ENCODE data around the gene SUSD1. TPM values are rescaled to one million over a fixed set of nuclear protein-coding genes. Genes with fewer than 3 reads are reported as not detected.

Gene SUSD1
- total RNA-seq, 4 donors from 2014 or later, result 22.7 to 83.0 (median 24.7) TPM

GRCh38 chr9:112000743-112001142 lies 174.4 kb downstream of the SUSD1 start:
- WGBS, 2 donors (ENCODE audit: low coverage in 1 of 2), result 91 to 100% methylated on average over 3 of the region's 3 CpGs
- in situ Hi-C loops (cut with MboI; ENCODE audit: low pct_ligation_motif_present in 1 of 4, low pct_unique_long_range_greater_than_20kb in 1 of 4, low sequenced_read_pairs in 3 of 4), result loop anchor here in 1 of 4 donors (10.0 kb wide), 1 partner anchor 56 kb away; no protein-coding TSS in a partner anchor

GRCh38 chr9:111999319-111999718 lies 175.8 kb downstream of the SUSD1 start:
- no peaks in the 10 kb centered on the region for H3K27me3 ChIP-seq
- in situ Hi-C loops (cut with MboI; ENCODE audit: low pct_ligation_motif_present in 1 of 4, low pct_unique_long_range_greater_than_20kb in 1 of 4, low sequenced_read_pairs in 3 of 4) (no loop called here), intact Hi-C loops (cut with DNase I; ENCODE audit: low total_unique reads) (no loop called here)
- DNase-seq, result no peak
- no peak overlapping the region for H3K4me3 ChIP-seq
- 93 to 100% methylated on average over 2 to 3 of the region's 3 CpGs for WGBS, 2 donors (ENCODE audit: low coverage in 1 of 2)
- peaks cover 0 to 5% (median 2%) of the 10 kb centered on the region in 4 donors for H3K4me1 ChIP-seq
- H3K36me3 ChIP-seq, result no peaks in the 10 kb centered on the region
- no peaks in the 10 kb centered on the region for H3K9me3 ChIP-seq
- no peak overlapping the region for H3K27ac ChIP-seq
- TF ChIP-seq POLR2A (IDR thresholded peaks at IDR 0.05), result no peak
- TF ChIP-seq CTCF (IDR thresholded peaks at IDR 0.05), result no peak
- TF ChIP-seq EP300 (IDR thresholded peaks at IDR 0.05; ENCODE audit: low read depth), result no peak

More at GRCh38 chr9:112000743-112001142, 174.4 kb downstream of the SUSD1 start:
- Histone ChIP-seq H3K4me1 (no peaks in the 10 kb centered on the region), H3K4me3 (no peak overlapping the region), H3K36me3 (no peaks in the 10 kb centered on the region), H3K27ac (no peak overlapping the region), H3K9me3 (no peaks in the 10 kb centered on the region), H3K27me3 (no peaks in the 10 kb centered on the region)
- TF ChIP-seq CTCF (IDR thresholded peaks at IDR 0.05) (no peak), EP300 (IDR thresholded peaks at IDR 0.05; ENCODE audit: low read depth) (no peak), POLR2AphosphoS5 (IDR thresholded peaks at IDR 0.05) (no peak), POLR2A (IDR thresholded peaks at IDR 0.05) (no peak)
- intact Hi-C loops (cut with DNase I; ENCODE audit: low total_unique reads), result no loop called here
- DNase-seq, result no peak

- intact Hi-C loops (cut with DNase I; ENCODE audit: low total_unique reads) (no loop called here), in situ Hi-C loops (cut with MboI; ENCODE audit: low pct_ligation_motif_present in 1 of 4, low pct_unique_long_range_greater_than_20kb in 1 of 4, low sequenced_read_pairs in 3 of 4) (no loop called here)
- TF ChIP-seq EP300 (IDR thresholded peaks at IDR 0.05; ENCODE audit: low read depth) (no peak), POLR2A (IDR thresholded peaks at IDR 0.05) (no peak), POLR2AphosphoS5 (IDR thresholded peaks at IDR 0.05) (no peak)
- Histone ChIP-seq H3K36me3 (no peaks in the 10 kb centered on the region), H3K4me1 (peaks cover 0 to 8% (median 3%) of the 10 kb centered on the region in 4 donors), H3K4me3 (no peak overlapping the region), H3K27me3 (no peaks in the 10 kb centered on the region), H3K9me3 (no peaks in the 10 kb centered on the region), H3K27ac (no peak overlapping the region)
- DNase-seq, result no peak
- 90 to 94% methylated on average over 2 to 5 of the region's 5 CpGs for WGBS, 2 donors (ENCODE audit: low coverage in 1 of 2)
These were observed 177.3 kb downstream of the SUSD1 start for GRCh38 chr9:111997831-111998230.

GRCh38 chr9:111994831-111995458 lies 180.2 kb downstream of the SUSD1 start:
- intact Hi-C loops (cut with DNase I; ENCODE audit: low total_unique reads) (no loop called here), in situ Hi-C loops (cut with MboI; ENCODE audit: low pct_ligation_motif_present in 1 of 4, low pct_unique_long_range_greater_than_20kb in 1 of 4, low sequenced_read_pairs in 3 of 4) (no loop called here)
- DNase-seq, result no peak
- WGBS, 2 donors (ENCODE audit: low coverage in 1 of 2), result 33 to 74% methylated on average over 1 to 10 of the region's 10 CpGs
- H3K4me1 ChIP-seq, result peaks cover 0 to 8% (median 3%) of the 10 kb centered on the region in 4 donors
- TF ChIP-seq EP300 (IDR thresholded peaks at IDR 0.05; ENCODE audit: low read depth), result no peak
- no peak for TF ChIP-seq POLR2AphosphoS5 (IDR thresholded peaks at IDR 0.05)
- TF ChIP-seq CTCF (IDR thresholded peaks at IDR 0.05), result no peak
- TF ChIP-seq POLR2A (IDR thresholded peaks at IDR 0.05), result no peak
- H3K9me3 ChIP-seq, result peaks cover 0 to 6% of the 10 kb centered on the region in 2 donors
- H3K4me3 ChIP-seq, result no peak overlapping the region
- H3K27ac ChIP-seq, result peak overlapping the region; percentile 24 to 52 (median 34)
- no peaks in the 10 kb centered on the region for H3K27me3 ChIP-seq
- no peaks in the 10 kb centered on the region for H3K36me3 ChIP-seq

All from transverse colon (tissue), 4 donors.